Mesendoderm (in vitro differentiated cells): ENCODE results near the gene TOM1.
A peak's percentile ranks its signal among the peaks of the same experiment; 100 is the strongest.

Experiments
- DNase-seq: peaks from one replicate; pipeline ENCODE4 v3.0.0; 2013
- H2AK5ac ChIP-seq: 2 replicates; pipeline ENCODE4 v1.6.1; 2013; ENCODE audit warnings: low read length, inconsistent platforms
- H2BK120ac ChIP-seq: 2 replicates; pipeline ENCODE4 v1.6.1; 2013; ENCODE audit warnings: low read depth, mild to moderate bottlenecking, low read length, moderate library complexity, mixed read lengths
- H2BK15ac ChIP-seq: replicated peaks from 2 replicates; pipeline ENCODE4 v1.6.1; 2013; ENCODE audit warnings: low read depth, mild to moderate bottlenecking, moderate library complexity
- H2BK5ac ChIP-seq: 2 replicates; pipeline ENCODE4 v1.6.1; 2013; ENCODE audit warnings: low read length, inconsistent platforms
- H3K18ac ChIP-seq: 2 replicates; pipeline ENCODE4 v1.6.1; 2013; ENCODE audit warnings: mild to moderate bottlenecking, low read length, mixed read lengths
- H3K23ac ChIP-seq: one replicate; pipeline ENCODE4 v1.6.1; 2013; ENCODE audit warnings: low read length
- H3K27ac ChIP-seq: 2 replicates; pipeline ENCODE4 v1.5.1; 2013; ENCODE audit warnings: low read depth, mild to moderate bottlenecking, inconsistent platforms, low read length, moderate library complexity
- H3K27me3 ChIP-seq: 2 replicates; pipeline ENCODE4 v1.6.1; 2013; ENCODE audit warnings: low read length, control low read depth, mild to moderate bottlenecking, inconsistent platforms; ENCODE audit not compliant: insufficient read depth, poor library complexity
- H3K36me3 ChIP-seq: 2 replicates; pipeline ENCODE4 v1.6.1; 2013; ENCODE audit warnings: low read length, inconsistent platforms; ENCODE audit not compliant: control insufficient read depth, insufficient read depth
- H3K4ac ChIP-seq: one replicate; pipeline ENCODE4 v1.6.1; 2013; ENCODE audit warnings: low read depth, mild to moderate bottlenecking, low read length, moderate library complexity
- H3K4me1 ChIP-seq: 2 replicates; pipeline ENCODE4 v1.6.1; 2013; ENCODE audit warnings: low read depth, low read length, inconsistent platforms; ENCODE audit not compliant: control insufficient read depth
- H3K4me2 ChIP-seq: 2 replicates; pipeline ENCODE4 v1.6.1; 2013; ENCODE audit warnings: low read length
- H3K4me3 ChIP-seq: 2 replicates; pipeline ENCODE4 v1.5.1; 2013; ENCODE audit warnings: mild to moderate bottlenecking, low read length
- H3K56ac ChIP-seq: one replicate; pipeline ENCODE4 v1.6.1; 2013; ENCODE audit warnings: low read length
- H3K79me1 ChIP-seq: 2 replicates; pipeline ENCODE4 v1.6.1; 2013; ENCODE audit warnings: low read length, inconsistent platforms
- H3K79me2 ChIP-seq: 2 replicates; pipeline ENCODE4 v1.6.1; 2013; ENCODE audit warnings: mild to moderate bottlenecking, low read length; ENCODE audit not compliant: control insufficient read depth, insufficient read depth
- H3K9ac ChIP-seq: 2 replicates; pipeline ENCODE4 v1.6.1; 2013; ENCODE audit warnings: low read length, inconsistent platforms
- H4K5ac ChIP-seq: one replicate; pipeline ENCODE4 v1.6.1; 2013; ENCODE audit warnings: low read length
- H4K8ac ChIP-seq: one replicate; pipeline ENCODE4 v1.6.1; 2013; ENCODE audit warnings: low read depth, mild to moderate bottlenecking, control low read depth, low read length, moderate library complexity
- WGBS: extraction: QIAGEN DNeasy Blood & Tissue Kit; methylation state at CpG from one replicate; pipeline ENCODE4 v1.1.7; 2013; ENCODE audit warnings: low lambda C conversion rate, missing lambda C conversion rate; ENCODE audit not compliant: insufficient coverage; ENCODE audit errors: extremely low coverage; 5-methylcytosine and 5-hydroxymethylcytosine counted together

Gene TOM1

DNA sequence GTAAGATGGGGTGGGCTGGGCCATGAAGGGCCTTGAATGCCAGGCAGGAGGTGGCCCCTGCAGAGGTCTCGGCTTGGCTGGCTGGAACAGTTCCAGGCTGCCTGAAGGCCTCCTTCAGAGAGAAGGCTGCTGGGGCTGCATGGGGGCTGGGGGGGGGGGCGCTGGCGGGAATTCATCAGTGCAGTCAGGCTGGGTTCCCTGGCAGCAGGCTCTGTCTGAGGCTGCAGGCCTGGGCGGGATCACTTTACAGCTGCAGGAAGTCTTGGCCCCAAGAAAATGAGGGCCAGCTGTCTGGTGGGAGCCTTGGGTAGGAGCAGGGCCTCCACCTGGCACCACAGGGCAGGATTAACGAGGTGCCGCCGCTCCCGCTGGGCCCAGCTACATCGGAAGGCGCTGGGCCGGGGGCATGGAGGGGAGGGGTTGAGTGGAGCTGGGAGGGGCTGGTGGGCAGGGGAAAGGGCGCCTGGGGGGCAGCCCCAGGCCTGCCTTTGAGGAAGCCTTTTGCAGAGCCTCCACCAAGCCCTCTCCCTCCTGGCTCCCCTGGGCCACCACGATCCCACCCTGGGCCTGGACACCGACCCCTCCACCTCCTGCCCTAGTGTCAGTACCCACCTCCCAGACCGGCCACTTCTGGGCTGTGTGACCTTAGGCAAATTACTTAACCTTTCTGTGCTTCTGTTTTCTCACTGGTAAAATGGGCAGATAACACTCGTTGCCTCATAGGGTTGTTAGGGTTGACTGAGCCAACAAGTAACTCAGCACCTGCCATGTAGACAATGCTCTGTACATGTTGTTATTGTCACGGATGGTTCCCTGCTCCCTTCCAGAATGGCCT lies 50.2 kb downstream of the TOM1 start:
- H4K5ac ChIP-seq: no peak overlapping the region
- no peak overlapping the region for H3K27ac ChIP-seq
- no peak overlapping the region for H3K4me2 ChIP-seq
- H3K56ac ChIP-seq: no peak overlapping the region
- WGBS: no CpG with 5 or more reads among the region's 17 CpGs
- no peak overlapping the region for H2AK5ac ChIP-seq
- no peak overlapping the region for H4K8ac ChIP-seq
- no peaks in the 10 kb centered on the region for H3K79me1 ChIP-seq
- no peaks in the 10 kb centered on the region for H3K36me3 ChIP-seq
- H3K18ac ChIP-seq: no peak overlapping the region
- no peak overlapping the region for H3K23ac ChIP-seq
- no peak overlapping the region for H3K4ac ChIP-seq
- H3K9ac ChIP-seq: no peak overlapping the region
- H3K79me2 ChIP-seq: no peaks in the 10 kb centered on the region
- H2BK15ac ChIP-seq: no peak overlapping the region
- no peak overlapping the region for H2BK5ac ChIP-seq
- no peaks in the 10 kb centered on the region for H3K27me3 ChIP-seq
- no peak overlapping the region for H2BK120ac ChIP-seq
- no peaks in the 10 kb centered on the region for H3K4me1 ChIP-seq
- no peak for DNase-seq
- H3K4me3 ChIP-seq: no peak overlapping the region

DNA sequence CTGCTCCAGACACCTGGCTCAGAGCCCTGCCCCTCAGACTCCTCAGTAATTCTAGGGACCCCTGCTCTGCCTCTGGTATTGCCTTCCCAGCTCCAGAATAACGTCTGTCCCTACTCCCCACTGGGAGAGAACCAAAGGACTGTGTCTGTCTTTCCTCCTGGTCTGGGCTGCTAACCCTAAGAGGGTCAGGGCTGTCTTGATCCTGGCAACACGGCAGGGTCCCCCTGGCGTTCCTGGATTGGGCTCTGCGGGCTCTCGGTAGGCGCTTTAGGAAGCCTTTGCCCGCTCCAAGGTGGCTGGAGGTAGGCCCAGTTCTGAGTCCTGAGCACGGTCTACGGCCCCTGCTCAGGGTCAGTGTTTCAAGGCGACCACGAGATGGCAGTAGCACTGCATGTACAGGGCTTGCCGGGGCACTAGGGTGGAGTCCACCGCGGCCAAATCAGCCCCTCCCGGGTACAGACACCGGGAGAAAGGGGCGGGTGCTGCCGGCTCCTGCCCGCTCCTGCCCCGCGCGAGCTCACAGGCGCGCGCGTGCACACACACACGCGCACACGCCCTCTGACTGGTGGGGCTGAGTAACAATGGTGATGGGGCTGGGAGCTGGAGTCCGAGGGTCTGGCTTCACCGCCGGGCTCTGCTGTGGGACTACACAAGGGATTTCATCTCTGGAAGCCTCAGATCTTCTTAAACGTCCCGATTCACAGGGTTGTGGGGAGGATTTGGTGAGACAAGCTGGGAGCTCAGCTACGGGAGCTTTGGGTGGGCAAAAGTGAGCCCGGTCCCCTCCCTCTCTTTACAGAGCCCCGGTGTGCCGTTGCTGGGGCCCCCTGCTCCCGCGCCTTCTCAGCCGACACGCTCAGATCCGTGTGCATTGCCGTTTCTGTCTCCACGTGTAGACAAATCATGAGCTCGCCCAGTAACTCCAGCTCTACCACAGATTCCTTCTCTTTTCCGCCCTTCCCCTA lies 51.1 kb downstream of the TOM1 start:
- peak; percentile 92 for DNase-seq
- WGBS: no CpG with 5 or more reads among the region's 47 CpGs

DNA sequence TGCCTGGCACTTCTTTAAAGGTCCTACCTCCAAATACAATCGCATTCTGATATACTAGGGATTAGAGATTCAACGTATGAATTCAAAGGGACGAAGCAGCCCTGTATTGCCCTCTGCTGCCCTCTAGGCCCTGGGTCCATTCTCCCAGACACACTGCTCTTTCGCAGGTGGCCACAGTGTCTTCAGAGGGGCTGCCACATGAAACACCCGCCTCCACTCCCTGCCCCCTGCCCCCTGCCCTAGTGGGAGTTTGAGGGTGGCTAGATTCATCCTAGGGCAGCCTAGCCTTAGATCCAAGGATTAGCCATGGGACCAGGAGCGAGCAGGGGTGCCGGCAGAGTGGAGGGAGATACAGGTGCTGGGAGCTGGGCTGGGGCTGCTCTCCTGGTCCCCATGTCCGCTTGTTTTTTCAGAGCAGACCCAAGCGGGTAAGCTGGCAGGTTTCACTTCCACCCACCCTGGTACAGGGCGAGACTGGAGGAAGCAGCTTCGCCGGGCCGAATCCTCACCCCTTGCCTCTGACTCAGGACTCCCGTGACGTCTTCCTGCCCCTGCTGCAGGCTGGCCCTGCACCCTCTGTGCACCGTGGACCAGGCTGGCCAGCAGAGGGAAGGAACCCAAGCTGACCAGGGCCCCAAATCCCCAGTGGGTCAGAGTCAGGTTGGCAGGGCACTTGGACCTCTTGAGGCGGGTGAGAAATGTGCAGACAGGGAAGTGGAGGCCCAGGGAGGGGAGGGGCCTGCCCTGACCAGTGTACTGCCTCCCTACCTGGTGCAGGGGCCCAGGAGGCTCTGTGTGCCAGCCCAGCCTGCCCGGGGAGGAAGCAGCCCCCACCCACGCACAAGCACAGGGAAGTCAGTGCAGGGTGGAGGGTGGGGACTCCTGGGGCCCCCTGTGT lies 52.8 kb downstream of the TOM1 start:
- Histone ChIP-seq H4K8ac (no peak overlapping the region), H2AK5ac (no peak overlapping the region), H3K27me3 (no peaks in the 10 kb centered on the region), H2BK120ac (no peak overlapping the region), H3K27ac (no peak overlapping the region), H3K79me2 (no peaks in the 10 kb centered on the region), H4K5ac (no peak overlapping the region), H3K36me3 (no peaks in the 10 kb centered on the region), H3K18ac (no peak overlapping the region), H3K79me1 (no peaks in the 10 kb centered on the region), H3K23ac (no peak overlapping the region), H3K4me2 (no peak overlapping the region), H2BK5ac (no peak overlapping the region), H3K9ac (no peak overlapping the region), H3K56ac (no peak overlapping the region), H2BK15ac (no peak overlapping the region), H3K4me3 (no peak overlapping the region), H3K4me1 (no peaks in the 10 kb centered on the region), H3K4ac (no peak overlapping the region)
- no CpG with 5 or more reads among the region's 19 CpGs for WGBS
- peak; percentile 68 for DNase-seq

More for the DNA sequence above, 51.1 kb downstream of the TOM1 start:
- peak overlapping the region; percentile 7 for H3K4ac ChIP-seq
- H2BK120ac ChIP-seq: no peak overlapping the region
- H2BK15ac ChIP-seq: no peak overlapping the region
- H2BK5ac ChIP-seq: no peak overlapping the region
- H3K4me2 ChIP-seq: peak overlapping the region; percentile 84
- no peaks in the 10 kb centered on the region for H3K4me1 ChIP-seq
- peak overlapping the region; percentile 53 for H3K4me3 ChIP-seq
- no peaks in the 10 kb centered on the region for H3K79me1 ChIP-seq
- H3K79me2 ChIP-seq: no peaks in the 10 kb centered on the region
- H3K36me3 ChIP-seq: no peaks in the 10 kb centered on the region
- no peak overlapping the region for H2AK5ac ChIP-seq
- peak overlapping the region; percentile 83 for H3K56ac ChIP-seq
- no peak overlapping the region for H3K23ac ChIP-seq
- no peak overlapping the region for H4K5ac ChIP-seq
- no peaks in the 10 kb centered on the region for H3K27me3 ChIP-seq
- peak overlapping the region; percentile 13 for H3K18ac ChIP-seq
- no peak overlapping the region for H4K8ac ChIP-seq
- H3K9ac ChIP-seq: peak overlapping the region; percentile 76
- H3K27ac ChIP-seq: no peak overlapping the region

DNA sequence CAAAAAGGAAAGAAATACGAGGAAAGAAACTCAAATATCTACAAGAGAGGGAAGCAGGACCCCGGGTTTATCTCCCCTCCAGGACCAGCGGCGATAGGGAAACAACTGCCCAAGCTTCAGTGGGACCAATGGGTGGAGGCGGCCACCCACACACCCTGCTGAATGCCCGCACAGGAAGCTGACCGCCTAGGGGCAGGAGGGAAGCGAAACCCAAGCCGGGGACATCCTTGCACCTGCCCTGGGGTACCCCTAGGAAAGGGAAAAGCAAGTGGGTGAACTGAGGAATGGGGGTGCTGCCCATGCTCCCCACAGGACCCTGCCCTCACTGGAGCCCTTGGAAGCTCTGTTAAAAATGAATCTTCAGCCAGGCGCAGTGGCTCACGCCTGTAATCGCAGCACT lies 53.6 kb downstream of the TOM1 start:
- no peak overlapping the region for H4K5ac ChIP-seq
- no peak overlapping the region for H3K4ac ChIP-seq
- WGBS: no CpG with 5 or more reads among the region's 12 CpGs
- H2BK120ac ChIP-seq: no peak overlapping the region
- H3K9ac ChIP-seq: no peak overlapping the region
- no peaks in the 10 kb centered on the region for H3K4me1 ChIP-seq
- no peak overlapping the region for H3K4me2 ChIP-seq
- H3K79me2 ChIP-seq: no peaks in the 10 kb centered on the region
- H4K8ac ChIP-seq: no peak overlapping the region
- H3K36me3 ChIP-seq: no peaks in the 10 kb centered on the region
- no peak overlapping the region for H2AK5ac ChIP-seq
- no peaks in the 10 kb centered on the region for H3K79me1 ChIP-seq
- no peak for DNase-seq
- no peak overlapping the region for H3K56ac ChIP-seq
- H2BK5ac ChIP-seq: no peak overlapping the region
- H3K27me3 ChIP-seq: no peaks in the 10 kb centered on the region
- H3K23ac ChIP-seq: no peak overlapping the region
- H3K27ac ChIP-seq: no peak overlapping the region
- H3K18ac ChIP-seq: no peak overlapping the region
- no peak overlapping the region for H3K4me3 ChIP-seq
- no peak overlapping the region for H2BK15ac ChIP-seq

DNA sequence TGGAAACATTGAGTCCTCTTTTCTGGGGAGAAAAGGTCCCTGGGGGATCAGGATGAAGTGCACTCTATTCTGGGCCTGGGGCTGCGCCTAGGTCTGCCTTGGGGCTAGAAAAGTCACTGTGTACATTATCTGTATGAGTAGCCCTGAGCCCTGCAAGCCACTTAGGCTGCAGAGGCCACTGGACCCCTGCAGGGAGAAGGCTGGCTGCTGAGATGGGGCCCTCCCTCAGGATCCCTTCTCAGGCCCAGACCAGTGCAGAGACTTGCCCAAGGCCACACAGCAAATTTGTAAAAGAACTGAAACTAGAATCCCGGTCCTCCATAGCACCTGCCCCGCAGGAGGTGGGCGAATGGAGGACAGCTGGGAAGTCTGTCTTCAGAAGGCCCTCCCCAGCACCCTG lies 54.4 kb downstream of the TOM1 start:
- DNase-seq: no peak
- H3K27me3 ChIP-seq: no peaks in the 10 kb centered on the region
- H3K79me2 ChIP-seq: no peaks in the 10 kb centered on the region
- WGBS: no CpG with 5 or more reads among the region's 4 CpGs
- H3K23ac ChIP-seq: no peak overlapping the region
- H2AK5ac ChIP-seq: no peak overlapping the region
- no peak overlapping the region for H3K56ac ChIP-seq
- no peaks in the 10 kb centered on the region for H3K4me1 ChIP-seq
- H2BK120ac ChIP-seq: no peak overlapping the region
- H3K36me3 ChIP-seq: no peaks in the 10 kb centered on the region
- H3K4me2 ChIP-seq: no peak overlapping the region
- H3K4me3 ChIP-seq: no peak overlapping the region
- H3K4ac ChIP-seq: no peak overlapping the region
- H2BK15ac ChIP-seq: no peak overlapping the region
- H3K9ac ChIP-seq: no peak overlapping the region
- no peak overlapping the region for H3K27ac ChIP-seq
- H3K79me1 ChIP-seq: no peaks in the 10 kb centered on the region
- no peak overlapping the region for H2BK5ac ChIP-seq
- H4K8ac ChIP-seq: no peak overlapping the region
- no peak overlapping the region for H3K18ac ChIP-seq
- no peak overlapping the region for H4K5ac ChIP-seq
